Vagina (tissue), 2 donors: ENCODE data around the gene KIF3B.

ENCODE experiments used
- POLR2A ChIP-seq, 2 donors: fragments of 450-650 bp; IDR thresholded peaks; one replicate each; pipeline ENCODE4 v1.6.1; 2017; ENCODE audit warnings: antibody characterized with exemption in 2 of 2, mild to moderate bottlenecking in 2 of 2, moderate library complexity in 2 of 2
- POLR2AphosphoS5 ChIP-seq, 2 donors: sonication (generic); formaldehyde crosslinking; IDR thresholded peaks; one replicate each; pipeline ENCODE4 v1.9.0; 2017; ENCODE audit warnings: antibody characterized with exemption in 2 of 2, mild to moderate bottlenecking in 2 of 2, low read depth in 1 of 2; ENCODE audit not compliant: insufficient read depth in 1 of 2
- TF ChIP-seq, protein P1 (sequence below), 3 experiments: fragments of 450-650 bp in 2 of 3; fragments of 200-600 bp in 1 of 3; sonication (generic) in 1 of 3; IDR thresholded peaks; one replicate each; pipeline ENCODE4 v1.5.1; 2017 to 2019; ENCODE audit warnings: antibody characterized with exemption in 3 of 3, mild to moderate bottlenecking in 2 of 3, moderate library complexity in 2 of 3

DNA sequence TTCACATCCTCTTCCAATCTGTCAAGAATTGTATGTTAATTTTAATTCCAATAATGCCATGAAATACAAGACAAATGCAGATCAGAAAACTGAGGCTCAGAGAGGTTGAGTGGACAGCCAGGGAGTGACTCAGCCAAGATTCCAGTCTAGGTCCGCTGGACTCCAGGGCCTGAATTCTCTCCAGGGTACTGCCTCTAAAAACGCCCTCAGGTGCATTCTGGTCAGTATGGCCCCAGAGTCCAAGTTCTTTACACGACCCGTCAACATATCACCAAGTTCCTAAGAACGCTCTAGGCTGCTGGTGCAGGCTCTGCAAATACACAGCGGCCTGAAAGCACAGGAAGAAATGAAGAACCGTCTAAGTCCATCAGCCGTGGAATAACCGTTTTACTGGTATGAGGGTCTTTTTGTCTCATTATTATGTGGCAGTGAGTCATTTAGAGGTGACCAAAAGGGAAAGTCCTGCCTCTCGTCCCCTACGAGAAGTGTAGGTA, 80.0 kb downstream of the KIF3B start:
- TF ChIP-seq, protein P1, sequence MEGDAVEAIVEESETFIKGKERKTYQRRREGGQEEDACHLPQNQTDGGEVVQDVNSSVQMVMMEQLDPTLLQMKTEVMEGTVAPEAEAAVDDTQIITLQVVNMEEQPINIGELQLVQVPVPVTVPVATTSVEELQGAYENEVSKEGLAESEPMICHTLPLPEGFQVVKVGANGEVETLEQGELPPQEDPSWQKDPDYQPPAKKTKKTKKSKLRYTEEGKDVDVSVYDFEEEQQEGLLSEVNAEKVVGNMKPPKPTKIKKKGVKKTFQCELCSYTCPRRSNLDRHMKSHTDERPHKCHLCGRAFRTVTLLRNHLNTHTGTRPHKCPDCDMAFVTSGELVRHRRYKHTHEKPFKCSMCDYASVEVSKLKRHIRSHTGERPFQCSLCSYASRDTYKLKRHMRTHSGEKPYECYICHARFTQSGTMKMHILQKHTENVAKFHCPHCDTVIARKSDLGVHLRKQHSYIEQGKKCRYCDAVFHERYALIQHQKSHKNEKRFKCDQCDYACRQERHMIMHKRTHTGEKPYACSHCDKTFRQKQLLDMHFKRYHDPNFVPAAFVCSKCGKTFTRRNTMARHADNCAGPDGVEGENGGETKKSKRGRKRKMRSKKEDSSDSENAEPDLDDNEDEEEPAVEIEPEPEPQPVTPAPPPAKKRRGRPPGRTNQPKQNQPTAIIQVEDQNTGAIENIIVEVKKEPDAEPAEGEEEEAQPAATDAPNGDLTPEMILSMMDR (IDR thresholded peaks at IDR 0.05), result peak in 1 of 3 experiments; percentile 6
- TF ChIP-seq POLR2A (IDR thresholded peaks at IDR 0.05) (no peak), POLR2AphosphoS5 (IDR thresholded peaks at IDR 0.05; ENCODE audit: insufficient read depth in 1 of 2, low read depth in 1 of 2) (no peak)
